Smooth muscle cell of the brain vasculature (primary cell): ENCODE data around the gene PLXDC1.

ENCODE experiments used
- DNase-seq: peaks from one replicate; pipeline ENCODE4 v3.0.0-alpha.2; 2012; ENCODE audit warnings: low read depth, low spot score

The PLXDC1 gene

DNA sequence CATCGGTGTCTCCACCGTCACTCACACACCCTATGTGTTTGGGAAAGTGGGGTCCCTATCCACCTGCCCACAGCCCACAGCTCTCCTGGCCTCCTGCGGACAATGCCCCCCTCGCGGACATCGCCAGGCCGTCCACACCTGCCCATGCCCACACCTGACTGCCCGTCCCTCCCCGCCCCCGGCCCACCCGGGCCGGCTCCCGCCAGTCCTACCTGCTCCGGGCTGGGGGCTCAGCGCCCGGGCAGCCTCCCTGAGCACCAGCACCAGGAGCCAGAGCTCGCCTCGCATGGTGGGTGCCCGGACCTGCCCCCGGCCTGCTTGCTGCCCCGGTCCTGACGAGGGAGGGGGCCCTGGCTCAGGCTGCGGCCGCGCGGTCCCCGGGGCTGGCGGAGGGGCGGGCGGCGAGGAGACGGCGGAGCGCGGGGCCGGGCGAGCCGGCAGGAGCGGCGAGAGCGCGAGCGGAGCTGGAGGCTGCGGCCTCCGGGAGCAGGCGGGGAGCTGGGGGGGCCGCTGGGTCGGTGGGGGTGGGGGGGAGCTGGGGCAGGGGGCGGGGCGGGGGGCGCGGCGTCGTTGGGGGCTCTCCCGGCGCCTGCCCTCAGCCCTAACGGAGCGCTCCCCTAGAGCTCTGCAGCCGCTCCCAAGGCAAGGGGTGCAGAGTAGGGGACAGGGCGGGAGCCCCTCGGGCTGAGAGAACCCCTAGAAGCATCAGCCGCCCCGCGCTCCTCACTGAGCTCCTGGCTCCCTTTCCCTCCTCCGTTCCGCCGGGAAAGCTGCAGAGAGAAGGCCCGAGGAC is at the start of gene PLXDC1:
Gene PLXDC1 (minus strand): TSS at position 488 of the 793 bp plus-strand sequence. CDS start 200 bp downstream, at position 288.
- DNase-seq, result no peak

DNA sequence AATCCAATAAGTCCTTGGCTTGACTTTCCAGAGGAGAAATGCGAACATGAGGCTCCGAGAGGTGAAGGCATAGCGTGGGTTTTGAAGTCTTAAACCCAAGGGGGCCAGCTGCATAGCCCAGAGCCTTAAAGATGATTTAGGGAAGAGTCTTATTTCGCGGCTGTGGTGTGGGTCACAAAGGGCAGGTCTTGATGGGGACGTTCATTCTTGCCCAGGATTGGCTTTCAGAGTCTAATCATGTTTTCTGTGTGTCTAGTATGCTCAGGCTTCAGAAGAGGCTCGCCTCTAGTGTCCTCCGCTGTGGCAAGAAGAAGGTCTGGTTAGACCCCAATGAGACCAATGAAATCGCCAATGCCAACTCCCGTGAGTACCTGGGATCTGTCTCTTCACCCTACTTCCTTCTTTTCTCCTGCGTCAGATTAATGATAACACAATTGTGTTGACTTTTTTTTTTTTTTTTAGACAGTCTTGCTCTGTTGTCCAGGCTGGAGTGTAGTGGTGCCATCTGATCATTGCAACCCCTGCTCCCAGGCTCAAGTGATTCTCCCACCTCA is 49.6 kb upstream of the PLXDC1 start:
- DNase-seq, result no peak

DNA sequence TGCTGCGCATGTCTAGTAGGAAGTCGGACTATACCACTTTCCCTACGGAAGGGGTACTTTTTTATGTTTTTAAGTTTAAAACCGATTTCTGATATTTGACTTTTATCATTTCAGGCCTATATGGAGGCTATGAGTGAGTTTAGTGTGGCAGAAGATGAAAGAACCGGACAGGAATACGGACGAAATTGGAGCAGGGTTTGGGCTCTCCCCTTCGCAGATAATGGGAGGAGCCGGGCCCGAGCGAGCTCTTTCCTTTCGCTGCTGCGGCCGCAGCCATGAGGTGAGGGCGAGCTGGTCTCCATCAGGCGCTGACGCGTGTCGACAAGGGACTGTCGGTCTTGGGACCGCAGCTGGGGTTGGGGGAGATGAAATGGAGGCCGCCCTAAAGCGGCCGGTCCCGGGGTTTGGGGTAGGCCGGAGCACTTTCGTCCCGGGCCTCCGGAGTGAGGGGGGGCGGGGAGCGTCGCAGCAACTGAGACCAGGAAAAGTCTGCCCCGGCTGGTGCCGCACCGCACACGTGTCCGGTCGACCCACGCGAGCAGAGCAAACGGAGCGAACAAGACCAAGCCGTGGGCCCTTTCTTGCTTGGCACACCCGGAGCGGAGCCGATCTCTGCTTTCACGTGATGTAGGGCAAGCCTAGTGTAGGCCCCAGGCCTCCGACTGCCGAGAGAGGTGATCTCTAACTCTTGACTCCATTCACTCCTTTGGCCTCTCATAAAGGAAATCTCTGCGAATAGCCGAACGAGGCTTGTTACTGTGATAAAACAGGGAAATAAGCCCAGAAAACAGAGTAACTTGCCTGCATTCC is 48.8 kb upstream of the PLXDC1 start, which contains the start of gene RPL19:
Gene RPL19 (plus strand): TSS at position 214 of the 810 bp plus-strand sequence. CDS start 62 bp downstream, at position 276.
- DNase-seq, result no peak

DNA sequence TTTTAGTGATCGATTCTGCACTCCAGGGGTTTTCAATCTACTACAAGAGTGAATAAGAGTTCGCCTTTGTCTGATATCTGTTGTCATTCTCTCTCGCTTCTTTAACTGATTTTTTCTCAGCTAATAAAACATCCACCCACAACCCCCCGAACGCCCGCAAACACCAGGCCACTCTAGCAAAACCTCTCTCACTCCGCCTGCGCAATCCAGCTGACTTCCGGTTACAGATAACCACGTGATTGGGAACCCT is 48.3 kb upstream of the PLXDC1 start:
- peak; percentile 85 for DNase-seq

DNA sequence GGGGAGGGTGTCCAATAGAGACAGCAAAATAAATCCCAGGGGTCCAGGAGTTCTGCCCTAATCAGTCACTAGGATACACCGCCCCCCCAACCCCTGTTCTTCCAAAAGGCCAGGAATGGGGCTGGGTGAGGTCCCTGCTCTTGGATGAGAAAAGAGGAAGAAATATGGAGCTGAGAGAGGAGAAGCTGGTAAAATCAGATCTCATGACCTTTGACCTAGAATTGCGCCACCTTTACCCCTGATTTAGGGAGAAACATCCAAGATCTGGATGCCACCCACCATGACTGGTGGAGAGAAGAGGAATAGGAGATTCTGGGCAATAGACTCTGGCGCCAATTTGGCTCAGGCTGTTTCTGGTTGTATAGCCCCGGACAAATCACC is 46.7 kb upstream of the PLXDC1 start:
- DNase-seq, result no peak

DNA sequence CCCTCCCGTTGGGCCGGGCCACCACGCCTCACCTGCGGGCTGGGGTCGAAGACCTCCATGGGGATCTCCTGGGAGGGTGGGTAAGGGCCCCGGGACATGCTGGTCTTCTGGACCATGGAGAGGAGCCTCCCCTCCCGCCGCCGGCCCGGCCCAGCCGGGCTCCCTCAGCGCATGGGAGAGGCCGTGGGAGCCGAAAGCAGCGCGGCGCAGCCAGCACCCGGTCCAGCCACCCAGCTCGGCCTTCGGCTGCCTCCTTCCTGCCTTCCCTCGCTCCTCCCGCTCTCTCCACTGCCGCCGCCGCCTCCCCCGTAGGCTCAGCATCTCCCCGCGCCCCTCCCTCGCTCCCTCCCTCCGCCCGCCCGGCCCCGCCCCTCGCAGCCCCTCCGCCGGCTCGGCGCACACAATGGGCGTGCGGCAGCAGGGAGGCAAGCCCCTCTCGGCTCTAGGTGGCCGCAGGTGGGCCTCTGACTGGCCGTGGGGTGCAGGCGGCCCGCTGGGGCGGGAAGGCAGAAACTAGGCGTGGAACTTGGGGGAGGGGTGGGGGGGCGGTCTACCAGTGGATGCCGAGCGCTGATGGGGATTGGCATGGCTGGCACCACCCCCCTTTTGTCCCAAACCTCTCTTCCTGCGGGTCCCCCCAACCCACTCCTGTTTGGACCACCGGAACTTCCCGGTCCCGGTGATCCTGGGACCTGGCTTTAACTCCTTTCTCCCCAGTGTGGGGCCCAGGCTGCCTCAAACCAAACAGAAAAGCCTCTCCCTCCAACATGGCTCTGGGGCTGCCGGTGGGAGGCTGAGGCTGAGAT is 46.1 kb upstream of the PLXDC1 start, which contains the start of gene CACNB1:
Gene CACNB1 (minus strand): TSS at position 290 of the 806 bp plus-strand sequence. CDS start 174 bp downstream, at position 116.
- peak; percentile 46 for DNase-seq

DNA sequence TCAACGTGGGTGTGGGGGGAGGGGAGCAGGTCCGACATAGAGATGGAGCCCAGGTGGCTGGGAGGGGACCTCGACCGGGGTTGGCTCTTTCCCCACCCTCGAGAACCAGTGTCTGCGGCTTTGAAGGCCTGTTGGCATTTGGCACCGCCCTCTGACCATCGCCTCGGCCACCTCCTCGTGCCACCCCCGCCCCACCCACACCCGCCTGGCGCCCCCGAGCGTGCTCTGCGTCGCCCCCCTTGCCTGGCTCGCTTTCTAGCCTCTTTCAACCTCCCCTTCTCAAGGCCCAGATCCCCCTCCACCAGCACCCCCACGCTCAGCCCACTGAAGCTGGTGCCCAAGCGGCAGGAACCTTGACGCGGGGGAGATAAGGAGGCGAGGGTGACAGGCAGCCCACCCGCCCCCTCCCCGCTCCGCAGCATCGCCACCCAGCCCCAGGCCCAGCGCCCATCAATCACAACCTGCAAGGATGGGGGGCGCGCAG is 45.4 kb upstream of the PLXDC1 start:
- no peak for DNase-seq

DNA sequence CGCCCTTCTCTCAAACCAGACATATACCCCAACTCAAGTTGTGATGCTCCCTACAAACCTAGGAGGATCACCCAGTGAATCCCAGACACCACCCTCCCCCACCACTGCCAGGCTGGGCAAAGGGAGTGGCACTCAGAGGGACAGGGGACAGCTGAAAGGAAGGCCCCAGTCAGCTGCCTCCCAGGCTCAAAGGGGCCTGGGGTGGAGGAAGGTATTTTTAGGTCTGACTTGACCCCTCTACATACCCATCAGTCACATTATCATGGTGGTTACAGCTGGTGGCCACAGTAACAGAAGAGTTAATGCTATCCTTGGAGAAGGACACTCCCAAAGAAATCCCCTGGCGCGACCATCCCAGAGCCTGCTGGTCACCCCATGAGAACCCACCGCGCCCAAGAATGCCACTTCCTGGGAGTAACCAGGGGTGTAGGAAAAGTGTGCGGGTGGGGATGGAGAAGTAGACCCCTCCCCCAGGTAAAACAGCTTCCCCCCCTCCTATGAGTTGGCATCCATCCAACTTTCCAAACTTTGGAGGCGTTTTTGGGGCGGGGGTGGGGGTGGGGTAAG is 44.9 kb upstream of the PLXDC1 start:
- DNase-seq, result no peak

DNA sequence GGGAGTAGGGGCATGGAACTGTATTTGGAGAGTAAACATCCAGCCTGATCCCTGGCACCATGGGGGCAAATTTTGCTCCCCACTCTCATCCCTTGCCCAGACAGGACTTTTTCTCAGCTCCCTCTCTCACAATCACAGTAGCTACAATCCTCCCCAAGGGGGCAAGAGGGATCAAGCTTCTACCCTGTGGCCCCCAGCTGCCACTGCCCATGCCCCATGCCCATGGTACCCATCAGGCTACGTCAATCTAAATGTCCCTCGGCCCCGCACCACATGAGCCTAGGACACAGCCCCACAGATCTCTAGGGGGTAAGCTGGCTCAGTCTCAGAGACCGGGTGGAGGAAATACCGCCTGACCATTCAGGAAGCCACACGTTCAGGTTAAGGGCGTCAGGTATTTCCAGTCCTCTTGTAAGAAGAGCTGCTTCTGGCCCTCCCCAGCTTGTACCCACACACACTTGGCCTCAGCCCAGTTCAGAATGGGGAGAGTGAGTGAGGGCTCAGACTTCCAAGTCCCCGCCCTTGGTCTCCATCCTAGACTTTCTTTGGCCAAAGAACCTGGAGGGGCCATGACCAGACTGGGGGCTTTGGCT is 44.2 kb upstream of the PLXDC1 start:
- no peak for DNase-seq

DNA sequence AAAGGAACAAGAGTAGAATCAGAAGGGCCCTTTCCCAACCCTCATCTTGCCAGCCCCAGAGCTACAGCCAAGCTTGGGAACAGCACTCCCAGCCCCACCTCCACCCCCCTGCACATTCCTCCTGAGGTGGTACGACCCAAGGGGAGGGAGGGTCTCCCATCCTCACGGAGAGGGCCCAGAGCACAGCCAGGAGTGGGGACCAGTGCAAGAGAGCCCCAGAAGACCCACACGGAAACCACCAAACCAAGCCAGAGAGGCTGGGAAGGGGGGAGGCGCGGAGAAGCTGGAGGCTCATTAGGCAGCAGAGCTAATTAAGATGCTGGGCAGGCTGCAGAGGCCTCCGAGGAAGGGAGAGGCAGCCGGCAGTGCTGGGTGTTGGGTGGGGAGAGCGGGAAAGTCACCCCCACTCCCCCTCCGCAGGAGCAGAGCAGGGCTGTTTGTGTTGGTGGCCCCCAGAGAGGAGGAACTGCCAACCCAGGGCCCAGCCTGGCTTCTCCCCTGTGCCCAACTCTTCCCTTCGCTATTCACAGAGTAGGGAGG is 43.6 kb upstream of the PLXDC1 start:
- no peak for DNase-seq

DNA sequence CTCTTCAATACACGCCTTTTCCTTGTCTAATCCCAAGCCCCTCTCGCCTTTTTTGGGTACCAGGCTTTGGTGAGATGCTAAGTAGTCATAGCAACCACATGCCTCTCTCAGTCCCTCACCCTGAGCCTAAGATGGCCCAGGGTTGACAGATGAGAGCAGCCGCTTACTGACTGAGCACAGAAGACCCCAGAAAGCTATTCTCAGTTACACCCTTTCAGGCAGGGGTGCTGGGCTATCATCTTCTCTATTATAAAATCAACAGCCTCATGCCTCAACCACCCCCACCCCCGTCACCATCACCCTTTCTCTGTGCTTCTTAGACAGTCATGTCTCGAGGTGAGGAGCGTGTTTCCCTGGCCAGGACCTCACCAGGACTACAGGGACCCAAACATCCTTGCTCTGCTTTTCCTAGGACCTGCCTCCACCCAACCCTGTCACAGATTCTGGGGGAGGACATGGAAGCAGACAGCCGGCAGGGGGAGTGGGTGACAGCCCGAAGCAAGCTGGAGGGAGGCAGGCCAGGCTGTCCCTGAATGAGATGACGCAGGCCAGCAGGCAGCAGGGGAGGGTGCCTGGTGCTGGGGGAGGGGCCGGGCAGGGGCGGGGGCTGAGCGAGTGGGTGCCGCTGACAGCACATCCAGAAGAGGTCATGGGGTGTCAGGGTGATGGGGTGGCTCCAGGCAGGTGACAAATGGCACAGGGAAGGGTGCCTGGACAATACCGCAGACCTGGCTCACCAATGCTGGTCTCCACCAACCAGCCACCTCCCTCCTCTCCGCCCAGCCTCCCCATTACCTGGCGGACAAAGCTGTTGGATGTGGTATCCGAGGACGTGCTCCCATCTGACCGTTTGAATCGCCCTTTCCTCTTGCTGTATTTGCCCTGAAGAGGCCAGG is 42.9 kb upstream of the PLXDC1 start:
- DNase-seq, result no peak

DNA sequence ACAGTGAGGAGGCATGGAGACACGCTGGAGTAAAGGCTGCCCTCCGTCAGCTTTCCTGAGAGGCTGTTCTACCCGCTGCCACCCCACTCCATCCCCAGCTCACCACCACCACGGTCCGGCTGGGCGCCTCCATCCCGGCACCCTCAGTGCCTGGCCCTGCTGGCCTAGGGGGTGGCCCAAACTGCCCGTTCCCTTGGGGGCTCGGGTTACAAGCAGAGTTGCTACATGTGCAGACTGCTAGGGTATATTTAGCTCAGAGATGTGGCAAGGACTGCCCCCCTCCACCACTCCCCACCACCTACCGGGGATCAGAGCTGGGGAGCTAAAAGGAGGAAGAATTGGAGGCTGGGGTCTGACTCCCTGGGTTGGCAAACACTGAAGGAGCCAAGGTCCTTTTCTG is 41.9 kb upstream of the PLXDC1 start:
- DNase-seq, result no peak

DNA sequence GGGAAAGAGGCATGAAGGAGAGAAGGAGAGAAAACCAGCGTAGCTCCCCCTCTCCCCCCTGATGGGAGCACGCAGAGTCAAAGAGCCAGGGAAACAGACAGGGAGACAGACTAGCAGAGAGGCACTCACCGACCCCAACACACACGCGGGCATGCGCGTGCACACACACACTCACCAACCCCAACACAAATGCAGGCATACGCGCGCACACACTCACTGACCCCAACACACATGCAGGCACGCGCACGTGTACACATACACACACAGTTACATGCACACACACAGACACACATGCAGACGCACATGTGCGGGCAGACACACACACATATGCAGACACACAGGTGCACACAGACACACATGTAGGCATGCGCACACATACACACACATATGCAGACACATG is 41.5 kb upstream of the PLXDC1 start:
- DNase-seq, result no peak

DNA sequence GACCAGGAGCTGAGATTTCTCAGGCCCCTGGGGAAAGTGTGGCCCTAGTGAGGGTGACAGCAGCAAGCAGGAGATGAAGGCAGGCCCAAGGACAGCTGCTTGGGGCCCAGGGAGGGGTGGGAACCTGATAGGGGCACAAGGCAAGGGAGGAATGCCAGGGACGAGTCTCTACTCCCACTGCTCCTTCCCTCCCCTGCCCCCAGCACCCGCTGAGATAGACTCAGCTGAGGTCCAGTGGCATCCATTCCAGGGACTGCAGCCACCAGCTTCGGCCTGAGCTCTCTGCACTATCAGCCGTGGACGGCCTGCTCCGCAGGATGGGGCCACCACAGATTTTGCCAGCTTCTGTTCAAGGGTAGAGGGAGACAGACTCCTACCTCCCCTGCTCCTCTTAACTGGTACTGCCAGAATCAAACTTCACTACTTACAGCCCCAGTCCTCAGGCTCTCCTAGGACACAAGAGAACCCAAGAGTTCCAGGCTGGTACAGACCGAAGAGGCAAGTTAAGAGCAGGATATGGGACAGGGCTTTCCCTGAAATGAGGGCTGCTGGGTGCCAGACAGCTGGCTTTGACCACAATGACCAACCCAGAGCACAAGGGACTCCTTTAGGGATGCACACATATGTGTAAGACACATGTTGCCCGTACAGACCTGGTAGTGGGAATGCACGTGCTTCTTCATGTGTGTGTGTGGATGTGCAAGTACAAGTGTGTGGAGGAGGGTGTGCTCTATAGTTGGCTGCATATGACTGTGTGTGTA is 40.5 kb upstream of the PLXDC1 start:
- no peak for DNase-seq

DNA sequence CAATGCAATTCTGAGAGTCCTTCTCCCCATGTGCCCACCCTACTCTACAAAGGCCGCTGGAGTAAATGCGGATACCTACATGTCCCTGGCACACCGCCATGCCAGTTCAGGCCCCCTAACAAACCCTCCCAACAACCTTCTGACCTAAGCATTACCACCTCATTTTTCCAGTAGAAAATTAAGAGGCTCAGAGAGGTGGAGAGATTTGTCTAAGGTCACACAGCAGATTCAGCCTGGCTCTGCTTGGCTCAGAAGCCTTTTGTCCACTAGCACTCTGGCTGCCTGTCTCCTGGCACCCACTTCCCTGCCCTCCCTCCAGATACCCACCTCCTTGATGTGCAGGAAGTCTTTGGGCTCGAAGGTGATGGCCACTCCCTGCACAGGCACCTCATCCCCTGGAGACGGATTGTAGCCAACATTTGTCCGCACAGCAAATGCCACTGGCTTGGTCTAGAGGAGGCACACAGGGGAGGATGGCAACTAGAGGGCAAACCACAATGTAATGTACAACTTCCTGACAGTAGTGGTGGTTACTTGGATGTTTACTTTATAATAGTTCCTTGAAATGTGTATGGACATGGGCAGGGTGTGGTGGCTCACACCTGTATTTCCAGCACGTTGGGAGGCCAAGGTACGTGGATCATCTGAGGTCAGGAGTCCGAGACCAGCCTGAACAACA is 35.9 kb upstream of the PLXDC1 start:
- DNase-seq, result no peak

DNA sequence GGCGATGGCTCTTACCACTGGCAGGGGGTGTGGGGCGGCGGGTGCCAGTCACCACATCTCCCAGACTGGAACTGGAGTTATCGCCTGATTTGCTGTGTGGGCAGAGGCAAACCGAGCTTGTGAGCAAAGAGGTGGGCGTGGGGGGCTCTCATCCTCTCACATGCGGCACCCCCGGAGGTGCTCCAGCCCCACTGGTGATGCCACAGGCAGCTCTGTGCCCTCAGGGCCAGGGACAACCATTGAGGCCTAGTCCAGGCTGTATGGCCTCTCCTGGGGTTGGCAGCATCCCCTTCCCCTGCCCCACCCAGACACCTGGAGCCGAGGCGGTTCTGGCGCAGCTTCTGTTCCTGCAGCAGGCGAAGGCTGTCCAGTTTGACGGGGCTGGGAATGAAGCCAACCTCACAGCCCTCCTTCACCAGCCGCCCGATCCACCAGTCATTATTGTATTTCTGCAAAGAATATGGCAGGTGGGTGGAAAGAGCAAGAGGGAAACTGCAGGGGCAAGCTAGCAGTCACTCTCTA is 35.1 kb upstream of the PLXDC1 start:
- DNase-seq, result no peak

DNA sequence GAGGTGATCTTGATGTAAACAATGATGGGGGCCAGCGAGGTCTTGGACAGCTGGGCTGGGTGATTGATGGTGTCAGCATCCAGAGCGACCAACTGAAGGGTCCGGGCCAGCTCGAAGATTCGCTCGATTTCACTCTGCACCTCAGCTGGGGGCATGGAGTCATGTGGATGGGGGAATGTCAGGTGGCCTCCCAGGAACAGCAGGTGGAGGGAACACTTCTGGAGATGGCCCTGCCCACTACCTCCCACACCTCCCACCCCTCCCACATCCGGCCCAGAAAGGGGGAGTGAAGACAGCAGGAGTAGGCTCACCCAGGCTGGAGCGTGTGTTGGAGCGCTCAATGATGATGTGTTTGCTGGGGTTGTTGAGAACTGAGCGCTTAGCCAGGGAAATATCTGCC is 32.3 kb upstream of the PLXDC1 start:
- no peak for DNase-seq

DNA sequence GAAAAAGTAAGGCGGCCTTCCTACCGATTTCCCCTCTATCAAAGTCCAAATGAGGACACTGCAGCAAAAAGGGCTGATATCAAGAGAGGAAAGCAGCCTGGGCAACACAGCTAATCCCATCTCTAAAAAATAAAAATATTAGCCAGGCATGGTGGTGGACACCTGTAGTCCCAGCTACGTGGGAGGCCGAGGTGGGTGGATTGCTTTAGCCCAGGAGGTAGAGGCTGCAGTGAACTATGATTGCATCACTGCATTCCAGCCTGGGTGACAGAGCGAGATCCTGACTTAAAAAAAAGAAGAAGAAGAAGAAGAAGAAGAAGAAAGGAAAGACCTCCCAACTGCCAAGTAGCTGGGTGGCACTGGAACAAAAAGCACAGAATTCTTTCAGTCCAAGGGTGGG is 31.6 kb upstream of the PLXDC1 start:
- no peak for DNase-seq
